Stimulated activated CD4-positive, alpha-beta T cell treated with anti-CD3 and anti-CD28 coated beads, Interleukin-2, amount 100 ng/mL, for 4 hours (primary cell): ENCODE results near the gene CNPY2.
"Not testable (repeated sequence)": the region's sequence is repeated elsewhere in the genome, so short reads cannot be mapped to it uniquely, and the experiment has no call there.

Experiments
- DNase-seq: peaks from one replicate; pipeline ENCODE4 v3.0.0-alpha.2; 2020; ENCODE audit warnings: low read depth

CNPY2 gene

GRCh38 chr12:56298828-56299227 is 17.0 kb downstream of the CNPY2 start:
- DNase-seq, result no peak

DNA sequence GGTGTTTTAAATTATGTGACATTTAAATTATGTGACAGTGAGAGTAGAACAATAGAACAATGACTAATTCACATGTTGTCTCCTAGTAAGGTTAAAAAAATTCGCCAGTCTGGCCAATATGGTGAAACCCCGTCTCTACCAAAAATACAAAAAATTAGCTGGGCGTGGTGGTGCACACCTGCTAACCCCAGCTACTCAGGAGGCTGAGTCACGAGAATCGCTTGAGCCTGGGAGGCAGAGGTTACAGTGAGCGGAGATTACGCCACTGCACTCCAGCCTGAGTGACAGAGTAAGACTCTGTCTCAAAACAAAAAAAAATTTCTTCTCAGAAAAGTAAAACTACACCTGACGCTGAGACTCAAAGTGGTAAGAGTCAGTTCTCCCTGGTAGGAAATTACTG is 18.4 kb downstream of the CNPY2 start:
- no peak for DNase-seq

- DNase-seq, result no peak
Measured at GRCh38 chr12:56296295-56296694, 19.5 kb downstream of the CNPY2 start.

- no peak for DNase-seq
Measured at GRCh38 chr12:56293795-56294194, 22.0 kb downstream of the CNPY2 start.

DNA sequence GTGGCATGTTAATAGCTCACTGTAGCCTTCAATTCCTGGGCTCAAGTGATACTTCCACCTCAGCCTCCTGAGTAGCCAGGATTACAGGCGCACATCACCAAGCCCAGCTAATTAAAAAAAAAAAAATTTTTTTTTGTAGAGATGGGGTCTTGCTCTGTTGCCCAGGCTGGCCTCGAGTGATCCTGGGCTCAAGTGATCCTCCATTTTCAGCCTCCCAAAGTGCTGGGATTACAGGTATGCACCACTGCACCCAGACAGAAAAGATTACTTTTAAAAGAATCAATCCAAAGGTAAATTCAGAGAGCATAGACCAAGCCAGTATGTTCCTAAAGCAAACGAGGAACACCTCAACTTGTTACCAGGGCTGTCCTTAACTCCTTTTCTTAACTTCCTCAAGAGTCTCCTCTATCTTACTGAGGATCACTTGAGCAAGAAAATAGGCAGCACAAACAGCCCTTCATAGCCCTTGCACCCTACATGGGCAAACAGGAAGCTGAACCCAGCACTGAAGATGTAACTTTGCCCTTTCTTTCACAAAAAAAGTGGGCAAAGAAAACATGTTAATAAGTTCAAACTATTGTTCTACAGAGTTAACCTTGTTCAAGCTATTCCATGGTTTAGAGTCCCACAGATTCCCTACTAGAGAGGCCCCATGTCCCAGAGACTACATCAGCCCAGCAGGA is 26.9 kb downstream of the CNPY2 start:
- DNase-seq, result no peak

- DNase-seq, result no peak
Measured at GRCh38 chr12:56286044-56286830, 29.6 kb downstream of the CNPY2 start.

DNA sequence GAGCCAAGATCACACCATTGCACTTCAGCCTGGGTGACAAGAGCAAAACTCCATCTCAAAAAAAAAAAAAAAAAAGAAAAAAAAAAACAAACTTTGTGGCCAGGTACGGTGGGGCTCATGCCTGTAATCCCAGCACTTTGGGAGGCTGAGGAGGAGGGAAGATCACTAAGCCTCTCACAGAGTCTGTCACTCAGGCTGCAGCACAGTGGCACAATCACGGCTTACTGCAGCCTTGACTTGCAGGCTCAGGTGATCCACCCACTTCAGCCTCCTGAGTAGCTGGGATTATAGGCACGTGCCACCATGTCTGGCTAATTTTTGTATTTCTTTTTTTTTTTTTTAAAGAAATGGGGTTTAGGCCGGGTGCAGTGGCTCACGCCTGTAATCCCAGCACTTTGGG is 31.5 kb downstream of the CNPY2 start:
- not testable (repeated sequence) for DNase-seq

GRCh38 chr12:56282579-56282978 is 33.2 kb downstream of the CNPY2 start:
- no peak for DNase-seq

GRCh38 chr12:56282030-56282429 is 33.8 kb downstream of the CNPY2 start:
- DNase-seq, result no peak

DNA sequence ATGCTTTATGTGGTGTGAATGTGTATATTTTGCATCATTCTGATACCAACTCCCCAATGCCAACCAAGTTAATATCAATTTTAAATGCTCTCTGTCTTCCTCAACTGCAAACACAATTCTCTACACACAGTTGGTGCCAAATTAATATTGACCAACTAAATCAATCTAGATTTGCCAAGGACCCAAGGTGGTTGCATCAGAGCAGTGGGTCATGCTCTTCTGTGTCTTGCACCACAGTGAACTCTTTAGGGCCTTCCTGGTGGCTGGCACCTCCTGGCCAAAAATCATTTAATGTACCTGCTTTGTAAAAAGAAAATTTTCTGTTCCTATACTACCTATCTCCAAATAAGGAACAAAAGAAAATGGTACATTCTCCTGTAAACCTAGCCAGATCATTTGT is 34.9 kb downstream of the CNPY2 start:
- DNase-seq, result no peak

DNA sequence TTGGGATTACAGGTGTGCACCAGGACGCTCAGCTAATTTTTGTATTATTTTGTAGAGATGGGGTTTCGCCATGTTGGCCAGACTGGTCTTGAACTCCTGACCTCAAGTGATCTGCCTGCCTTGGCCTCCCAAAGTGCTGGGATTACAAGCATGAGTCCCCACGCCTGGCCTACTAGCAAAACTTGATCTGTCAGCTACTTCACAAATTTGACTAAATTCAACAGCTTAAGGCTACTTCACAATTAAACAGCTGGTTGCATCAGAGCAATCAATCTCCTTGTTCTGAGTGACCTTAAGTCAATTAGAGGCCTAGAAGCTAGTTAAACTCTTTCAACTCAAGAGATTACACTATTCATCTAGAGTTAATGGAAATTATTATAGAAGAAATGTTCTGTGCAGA is 36.9 kb downstream of the CNPY2 start:
- DNase-seq, result no peak

GRCh38 chr12:56274299-56274698 is 41.5 kb downstream of the CNPY2 start:
- DNase-seq, result no peak

DNA sequence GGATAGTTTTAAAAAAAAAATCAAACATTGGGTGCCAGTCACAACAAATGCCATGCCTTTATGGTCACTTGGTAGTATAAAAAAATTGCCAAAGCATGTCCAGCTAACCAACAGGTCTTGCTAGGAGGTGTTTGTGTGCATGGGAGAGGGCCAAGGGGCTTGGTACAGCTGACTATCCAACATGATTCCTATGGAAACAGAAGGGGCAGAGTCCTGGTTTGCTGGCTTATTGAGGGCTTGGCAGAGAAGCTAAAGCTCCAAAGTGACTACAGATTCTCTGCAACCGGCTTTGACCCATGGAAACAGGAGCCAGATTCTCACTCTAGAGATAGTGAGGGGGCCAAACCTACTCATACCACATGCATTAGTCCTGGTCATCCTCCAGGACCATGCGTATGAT is 43.3 kb downstream of the CNPY2 start:
- not testable (repeated sequence) for DNase-seq

DNA sequence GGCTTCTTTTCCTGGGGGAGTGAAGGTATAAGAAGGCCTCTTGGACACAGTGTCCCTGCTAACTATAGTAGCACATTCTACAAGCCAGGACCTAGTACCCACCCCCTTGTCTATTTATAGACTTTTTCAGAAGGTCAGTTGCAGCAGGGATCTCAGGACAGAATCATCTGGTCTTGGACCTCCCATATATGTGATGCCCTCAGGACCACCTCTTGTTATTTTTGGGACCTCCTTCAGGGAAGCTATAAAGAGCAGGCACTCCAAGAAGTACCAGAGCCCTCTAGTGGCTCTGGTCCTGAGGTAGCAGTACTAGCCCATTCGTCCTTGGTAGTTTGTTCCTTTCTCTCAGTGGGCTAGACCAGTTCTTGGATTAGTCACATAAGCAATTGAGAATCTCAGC is 44.8 kb downstream of the CNPY2 start:
- DNase-seq, result no peak

DNA sequence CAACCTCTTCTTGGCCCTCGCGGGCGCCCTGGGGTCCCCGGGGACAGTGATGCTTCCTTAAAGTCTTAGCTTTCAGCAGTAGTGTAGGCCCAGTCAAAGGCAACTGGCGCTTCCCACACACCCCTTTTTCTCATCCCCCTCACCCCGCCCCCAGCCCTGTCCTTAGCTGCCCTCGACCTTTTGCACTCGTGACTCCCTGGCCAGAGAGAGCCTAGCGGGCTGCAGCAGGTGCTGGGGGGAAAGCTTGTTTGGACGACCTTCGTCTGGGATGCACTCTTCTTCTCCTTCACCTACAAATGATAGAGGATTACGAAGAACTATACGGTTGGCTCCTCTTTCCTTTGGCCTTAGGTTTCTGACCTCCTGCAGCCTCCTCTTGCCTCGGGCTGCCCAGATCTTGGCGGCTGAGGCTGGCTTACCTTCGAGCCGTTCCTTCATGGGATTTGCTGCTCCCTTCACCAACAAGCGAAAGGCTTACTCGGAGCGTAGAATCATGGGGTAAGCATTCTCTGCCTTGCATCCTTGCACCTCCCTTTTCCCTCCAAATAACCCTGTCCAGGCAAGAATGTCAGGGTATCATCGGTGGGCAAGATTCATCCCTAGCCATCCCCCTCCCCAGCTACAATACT is 48.2 kb downstream of the CNPY2 start:
- no peak for DNase-seq

GRCh38 chr12:56266693-56267442 is 48.9 kb downstream of the CNPY2 start, which contains the start of gene COQ10A:
Gene COQ10A, plus strand, starts transcription at chr12:56266942. Its CDS starts 177 bp downstream, at chr12:56267119.
- DNase-seq, result peak; percentile 85

- not testable (repeated sequence) for DNase-seq
Measured at GRCh38 chr12:56266068-56266692, 49.6 kb downstream of the CNPY2 start.

- not testable (repeated sequence) for DNase-seq
Measured at GRCh38 chr12:56262955-56263354, 52.8 kb downstream of the CNPY2 start.

DNA sequence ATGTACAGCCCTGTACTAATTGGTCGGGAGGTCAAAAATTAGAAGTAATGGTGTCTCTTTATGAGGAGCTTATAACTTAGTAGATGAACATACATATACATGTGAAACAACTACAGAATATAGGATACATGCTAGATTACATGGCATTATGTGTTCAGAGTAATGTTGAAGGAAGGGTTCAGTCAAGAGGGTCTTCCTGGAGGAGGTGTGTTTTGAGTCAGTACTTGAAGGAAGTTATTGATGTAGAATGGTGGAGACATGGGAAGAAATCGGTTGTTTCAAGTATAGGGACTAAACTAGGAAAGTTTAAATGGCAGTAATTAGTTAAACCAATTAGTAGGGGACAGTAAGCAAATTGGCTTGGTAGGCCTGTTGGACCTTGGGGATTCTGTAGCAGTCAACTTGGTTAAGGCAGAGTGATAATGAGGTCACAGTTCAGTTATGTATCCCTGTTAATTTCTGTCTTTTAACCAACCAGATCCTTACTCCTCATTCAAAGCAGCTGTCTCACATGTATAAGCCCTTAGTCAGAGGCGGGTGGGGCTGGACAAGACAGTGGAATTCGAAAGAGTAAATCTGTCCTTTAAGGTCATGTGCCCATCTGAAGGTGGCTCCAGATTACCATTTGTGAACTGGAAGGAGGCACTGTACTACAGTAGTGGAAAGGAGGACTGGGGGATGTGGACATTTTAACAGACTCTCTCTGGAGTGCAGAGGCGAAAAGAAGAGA is 54.1 kb downstream of the CNPY2 start:
- no peak for DNase-seq

- no peak for DNase-seq
Measured at GRCh38 chr12:56260921-56261320, 54.9 kb downstream of the CNPY2 start.

DNA sequence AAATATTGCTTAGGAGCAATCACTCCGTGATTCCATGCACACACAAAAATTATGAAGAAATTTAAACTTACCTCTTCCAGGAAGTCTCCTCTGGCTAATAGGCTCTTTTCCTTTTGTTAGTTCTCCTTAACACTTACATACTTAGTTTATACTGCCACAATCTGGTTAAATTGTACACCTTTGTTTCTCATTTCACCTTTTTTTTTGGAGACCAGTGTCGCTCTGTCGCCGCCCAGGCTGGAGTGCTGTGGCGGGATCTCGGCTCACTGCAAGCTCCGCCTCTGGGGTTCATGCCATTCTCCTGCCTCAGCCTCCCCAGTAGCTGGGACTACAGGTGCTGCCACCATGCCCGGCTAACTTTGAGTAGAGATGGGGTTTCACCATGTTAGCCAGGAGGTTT is 55.4 kb downstream of the CNPY2 start:
- no peak for DNase-seq
